Activated CD8-positive, alpha-beta memory T cell treated with anti-CD3 and anti-CD28 coated beads for 24 hours (primary cell): ENCODE data around the gene UNC79.

Source experiments
- DNase-seq: peaks from one replicate; pipeline ENCODE4 v3.0.0-alpha.2; 2020

UNC79 gene

GRCh38 chr14:93712838-93713724 is 282.3 kb downstream of the UNC79 start:
- DNase-seq, result no peak

- DNase-seq, result no peak
These were observed 283.1 kb downstream of the UNC79 start for GRCh38 chr14:93713726-93714405.

DNA sequence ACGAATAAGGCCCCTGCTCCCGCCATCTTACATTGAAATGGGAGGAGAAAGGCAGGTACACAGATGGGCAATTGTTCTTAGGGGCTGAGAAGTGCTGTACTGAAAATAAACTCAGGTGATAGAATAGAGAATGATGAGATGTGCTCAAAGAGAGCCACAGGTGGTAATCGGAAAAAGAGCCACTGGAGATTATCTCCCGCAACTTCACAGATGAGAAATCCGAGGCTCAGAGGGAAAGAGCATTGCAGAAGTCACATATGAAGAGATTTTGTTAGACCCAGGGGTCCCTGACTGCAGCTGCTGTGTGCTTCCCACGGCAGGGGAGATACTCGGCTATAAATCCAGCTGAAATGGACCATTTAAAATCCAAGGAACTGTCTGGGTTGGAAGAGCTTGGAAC is 283.9 kb downstream of the UNC79 start:
- no peak for DNase-seq

DNA sequence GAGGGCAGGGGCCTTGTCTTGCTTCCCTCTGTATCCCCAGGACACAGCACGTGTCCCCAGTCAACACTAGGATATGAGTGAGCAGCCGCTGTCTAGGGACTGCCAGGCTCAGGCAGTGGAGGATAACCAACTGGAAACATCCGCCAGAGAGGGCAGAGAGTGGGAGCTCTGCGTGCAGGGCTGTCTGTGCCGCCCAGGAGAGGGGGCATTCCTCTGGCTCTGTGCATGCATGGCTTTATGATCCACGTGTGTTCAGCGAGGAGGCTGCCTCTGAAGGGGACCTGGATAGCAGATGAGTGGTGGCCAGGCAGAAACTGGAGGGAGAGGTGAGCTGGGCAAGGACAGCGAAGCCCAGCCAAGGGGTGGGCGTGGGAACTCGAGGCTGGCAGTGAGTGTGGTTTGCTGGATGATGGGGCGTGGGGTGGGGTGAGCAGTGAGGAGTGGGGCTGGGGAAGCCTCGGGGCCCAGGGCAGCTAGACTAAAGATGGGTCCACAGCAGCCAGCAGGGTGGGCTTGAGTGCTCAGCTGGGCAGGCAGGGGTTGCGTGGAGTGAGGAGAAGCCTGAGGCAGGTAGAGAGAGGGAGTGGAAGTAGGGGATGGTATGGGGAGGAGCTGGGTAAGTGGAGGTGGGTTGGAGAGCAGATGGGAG is 284.7 kb downstream of the UNC79 start:
- DNase-seq, result no peak

- DNase-seq, result no peak
These were observed 285.4 kb downstream of the UNC79 start for GRCh38 chr14:93716002-93716745.

- DNase-seq, result no peak
These were observed 286.3 kb downstream of the UNC79 start for GRCh38 chr14:93716746-93717667.

DNA sequence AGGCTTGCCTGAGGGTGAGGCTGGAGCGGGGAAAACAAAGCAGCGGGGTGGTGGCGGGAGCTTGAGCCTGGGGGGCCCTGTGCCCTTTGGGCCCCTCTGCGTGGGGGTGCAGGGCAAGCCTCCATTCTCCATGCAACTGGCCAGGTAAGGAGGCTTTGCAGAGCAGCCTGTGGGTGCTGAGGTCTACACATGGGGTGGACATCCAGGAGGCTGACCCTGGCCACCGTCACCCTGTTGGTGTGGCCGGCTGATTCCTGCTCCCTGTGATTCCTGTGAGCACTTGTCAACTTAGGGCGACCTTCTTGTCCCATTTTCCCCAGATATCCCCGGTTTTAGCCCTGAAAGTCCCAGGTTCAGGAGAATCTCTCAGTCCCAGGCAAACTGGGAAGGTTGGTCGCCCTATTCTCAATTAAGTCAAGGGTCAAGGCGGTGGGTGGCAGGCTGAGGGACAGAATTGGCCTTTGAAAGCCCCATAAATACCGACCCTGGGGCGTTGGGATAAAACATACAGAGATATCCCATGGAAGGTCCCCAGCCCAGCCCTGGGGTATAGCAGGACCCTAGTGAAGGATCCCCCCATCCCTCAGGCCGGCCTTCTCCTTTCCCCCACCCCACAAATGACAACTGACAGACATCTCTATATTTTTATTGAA is 287.1 kb downstream of the UNC79 start:
- peak; percentile 17 for DNase-seq

DNA sequence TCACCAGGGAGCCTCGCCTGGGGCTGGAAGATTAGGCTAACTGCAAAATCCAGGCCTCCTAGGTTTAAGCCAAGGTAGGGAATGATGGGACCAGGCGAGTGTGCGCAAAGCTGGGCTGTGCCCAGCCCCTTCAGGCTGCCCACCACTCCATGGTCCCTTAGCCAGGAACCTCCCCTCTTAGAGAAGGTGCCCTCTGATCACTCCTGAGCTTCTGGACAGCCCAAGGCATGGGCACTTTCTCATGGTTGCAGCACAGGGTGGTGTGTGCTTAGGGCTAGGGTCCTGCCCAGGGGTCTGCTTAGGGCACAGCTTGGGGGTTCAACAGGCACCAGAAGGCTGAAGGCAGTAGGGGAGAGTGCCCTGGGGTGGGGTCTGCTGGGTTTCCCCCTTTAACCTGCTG is 288.5 kb downstream of the UNC79 start:
- peak; percentile 7 for DNase-seq

DNA sequence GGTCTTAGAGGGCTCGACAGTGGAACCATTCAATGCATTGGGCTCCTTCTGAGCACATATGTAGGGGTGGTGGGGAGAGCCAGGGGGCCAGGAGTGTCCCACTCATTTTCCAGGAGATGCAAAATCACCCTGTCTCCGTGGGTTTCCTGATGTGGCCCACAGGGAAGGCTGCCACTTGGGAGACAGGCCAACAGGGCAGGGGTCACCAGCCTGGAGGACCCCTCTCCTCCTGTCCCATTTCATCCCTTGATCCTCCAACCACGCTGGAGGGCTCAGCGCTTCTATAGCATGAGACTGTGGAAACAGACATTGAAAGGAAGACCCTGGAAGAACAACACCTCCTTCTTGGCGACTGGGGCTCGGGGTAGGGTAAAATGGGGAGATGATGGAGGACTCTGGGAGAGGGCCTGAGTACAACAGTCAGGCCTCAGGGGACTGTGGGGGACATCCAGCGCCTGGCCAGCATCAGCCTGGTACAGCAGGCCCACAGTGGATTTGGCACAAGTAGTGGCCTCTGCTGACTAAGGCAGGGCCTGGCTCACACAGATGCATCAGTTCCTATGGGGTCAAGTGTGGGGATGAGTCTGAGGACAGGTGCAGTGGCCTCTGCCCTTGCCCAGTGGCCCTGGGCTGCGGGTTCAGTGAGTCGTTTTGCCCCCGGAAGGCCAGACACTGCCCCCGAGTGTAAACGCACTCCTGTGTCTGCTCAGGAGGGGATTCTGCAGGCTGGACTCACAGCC is 289.5 kb downstream of the UNC79 start:
- peak; percentile 40 for DNase-seq

GRCh38 chr14:93720981-93721483 is 290.3 kb downstream of the UNC79 start:
- DNase-seq, result peak; percentile 37

DNA sequence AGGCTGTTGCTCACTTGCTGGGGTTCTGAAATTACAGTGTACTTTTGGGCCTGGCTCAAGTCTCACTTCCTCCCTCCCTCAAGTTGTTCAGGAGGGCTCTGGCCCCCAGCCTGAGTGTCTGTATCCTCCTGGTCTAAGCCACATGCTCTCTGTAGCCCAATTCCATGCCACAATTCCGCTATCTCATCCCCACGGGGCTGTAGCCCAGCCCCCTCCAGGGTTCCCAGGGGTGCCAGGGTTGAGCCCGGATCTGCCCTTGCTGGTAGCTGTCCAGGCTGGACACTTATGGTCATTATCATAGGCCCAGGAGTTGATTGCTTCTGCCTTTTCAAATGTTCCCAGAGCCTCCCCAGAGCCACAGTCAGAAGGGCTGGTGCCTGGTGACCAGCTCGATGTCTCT is 292.3 kb downstream of the UNC79 start:
- no peak for DNase-seq

- DNase-seq, result no peak
These were observed 294.4 kb downstream of the UNC79 start for GRCh38 chr14:93725002-93725582.

GRCh38 chr14:93725993-93726392 is 295.3 kb downstream of the UNC79 start:
- no peak for DNase-seq

DNA sequence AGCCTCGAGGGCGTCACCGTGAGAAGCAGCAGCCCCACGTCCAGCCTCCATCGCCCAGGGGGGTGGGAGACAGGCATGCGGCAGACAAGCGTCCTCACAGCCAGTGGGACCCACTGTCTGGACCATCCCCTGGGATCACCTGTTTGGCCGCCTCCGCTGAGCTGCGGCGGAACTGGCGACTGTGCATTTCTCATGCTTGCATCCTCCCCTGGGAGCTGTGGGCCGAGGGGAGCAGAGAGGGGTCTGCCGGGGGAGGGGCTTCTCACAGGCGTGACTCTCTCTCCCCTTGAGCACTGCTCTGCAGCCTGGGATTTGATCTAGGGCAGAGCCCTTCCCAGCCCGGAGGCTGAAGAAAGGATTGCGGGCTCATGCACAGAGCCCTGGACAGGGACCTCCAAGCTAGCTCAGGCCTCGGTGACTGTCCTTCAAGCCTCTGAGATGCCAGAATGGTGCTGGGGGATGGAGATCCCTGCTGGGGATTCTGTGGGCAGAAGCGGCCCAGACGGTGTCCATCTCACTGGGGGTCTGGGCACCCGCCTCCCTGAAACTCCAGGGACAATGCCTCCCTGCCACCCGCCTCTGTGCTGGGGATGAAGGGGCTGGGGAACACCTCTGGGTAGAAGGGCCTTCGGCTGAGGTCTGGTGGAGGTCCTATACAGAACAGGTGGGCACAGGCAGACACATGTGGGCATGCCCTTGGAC is 296.5 kb downstream of the UNC79 start:
- no peak for DNase-seq

GRCh38 chr14:93727917-93728650 is 297.3 kb downstream of the UNC79 start:
- DNase-seq, result no peak

DNA sequence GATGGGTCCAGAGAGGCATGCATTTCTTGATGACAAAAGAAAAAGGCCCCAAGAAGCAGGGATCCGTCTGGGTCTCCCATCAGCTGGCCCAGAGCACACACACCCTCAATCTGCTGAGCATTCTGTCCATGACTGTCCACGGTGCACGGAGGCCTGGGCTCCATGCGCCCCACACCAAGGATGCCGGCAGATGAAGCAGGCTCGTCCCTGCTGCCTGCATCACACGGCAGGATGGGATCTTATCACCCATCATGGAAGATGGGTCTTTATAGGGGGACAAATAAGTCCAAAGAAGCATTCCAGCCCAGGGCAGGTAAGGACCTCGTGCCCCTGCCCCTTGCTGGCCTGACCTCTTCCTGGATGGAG is 297.9 kb downstream of the UNC79 start:
- DNase-seq, result no peak

DNA sequence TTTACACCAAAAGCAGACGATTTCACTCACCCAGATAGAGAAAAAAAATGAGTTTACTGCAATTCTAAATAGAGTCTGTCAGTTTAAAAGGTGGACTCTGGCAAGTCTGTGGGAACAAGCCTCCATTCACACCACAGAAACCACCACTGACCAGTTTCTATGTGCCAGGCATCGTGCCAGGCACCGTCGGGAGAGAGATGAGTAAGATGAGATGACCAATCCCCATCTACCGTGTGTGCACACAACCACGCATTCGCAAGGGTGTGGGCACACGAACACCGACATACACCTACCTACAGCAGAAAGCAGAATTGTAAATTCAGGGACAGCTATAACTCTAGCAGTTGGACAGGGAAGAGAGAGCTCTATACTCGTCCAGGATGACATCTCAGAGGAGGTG is 299.3 kb downstream of the UNC79 start:
- DNase-seq, result no peak

GRCh38 chr14:93731753-93732152 is 301.0 kb downstream of the UNC79 start:
- DNase-seq, result no peak

- no peak for DNase-seq
These were observed 301.8 kb downstream of the UNC79 start for GRCh38 chr14:93732524-93732923.
